IMR-90 (cell line): ENCODE measurements around the gene OR51F2.

Source experiments
- CEBPB ChIP-seq: IDR thresholded peaks from 2 replicates; pipeline ENCODE4 v1.6.1; 2012; ENCODE audit warnings: low read depth, low read length, improper control_type of control experiment
- CHD1 ChIP-seq: IDR thresholded peaks from 2 replicates; pipeline ENCODE4 v1.6.1; 2012; ENCODE audit warnings: low read depth, low read length, improper control_type of control experiment
- MAFK ChIP-seq: IDR thresholded peaks from 2 replicates; pipeline ENCODE4 v1.6.1; 2012; ENCODE audit warnings: low read depth, low read length, improper control_type of control experiment
- MXI1 ChIP-seq: IDR thresholded peaks from 2 replicates; pipeline ENCODE4 v1.6.1; 2012; ENCODE audit warnings: low read depth, mild to moderate bottlenecking, low read length, moderate library complexity, borderline replicate concordance
- POLR2A ChIP-seq: IDR thresholded peaks from 2 replicates; pipeline ENCODE4 v1.6.1; 2012; ENCODE audit warnings: mild to moderate bottlenecking, low read depth, low read length
- RAD21 ChIP-seq: IDR thresholded peaks from 2 replicates; pipeline ENCODE4 v1.6.1; 2012; ENCODE audit warnings: low read length, improper control_type of control experiment
- RCOR1 ChIP-seq: IDR thresholded peaks from 2 replicates; pipeline ENCODE4 v1.6.1; 2012; ENCODE audit warnings: mild to moderate bottlenecking, low read length, improper control_type of control experiment; ENCODE audit not compliant: insufficient replicate concordance
- SMC3 ChIP-seq: fragments of 150-350 bp; IDR thresholded peaks from 2 replicates; pipeline ENCODE4 v1.6.1; 2016; ENCODE audit warnings: low read depth, mild to moderate bottlenecking, antibody characterized with exemption, low read length, moderate library complexity
- TF ChIP-seq, protein P1 (sequence below): conservative IDR thresholded peaks from 2 replicates; pipeline ENCODE4 v1.5.1; 2012; ENCODE audit warnings: mild to moderate bottlenecking, low read depth, low read length, improper control_type of control experiment
- TF ChIP-seq, protein P2 (sequence below): fragments of 150-350 bp; IDR thresholded peaks from 2 replicates; pipeline ENCODE4 v1.6.1; 2017; ENCODE audit warnings: mild to moderate bottlenecking, antibody characterized with exemption, low read length, low read depth

DNA sequence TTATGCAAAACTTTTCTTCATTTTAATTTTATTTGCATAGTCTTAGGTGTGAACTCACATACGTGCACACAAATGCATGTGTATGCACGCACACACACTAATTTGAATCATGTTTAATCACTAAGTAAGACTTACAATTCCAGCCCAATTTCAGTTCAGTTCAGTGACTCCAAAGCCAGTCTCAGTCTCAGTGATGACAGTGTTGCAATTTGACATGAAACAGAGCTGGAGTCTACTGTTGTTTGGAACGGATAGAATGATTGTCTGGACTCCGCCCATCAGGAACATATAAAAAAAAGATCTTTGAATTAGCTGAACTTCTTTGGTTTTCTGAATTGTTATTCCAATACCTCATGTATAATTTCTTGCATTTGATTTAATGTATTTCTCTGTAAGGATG, 42.8 kb downstream of the OR51F2 start:
- TF ChIP-seq MXI1 = no peak
- TF ChIP-seq, protein P1, sequence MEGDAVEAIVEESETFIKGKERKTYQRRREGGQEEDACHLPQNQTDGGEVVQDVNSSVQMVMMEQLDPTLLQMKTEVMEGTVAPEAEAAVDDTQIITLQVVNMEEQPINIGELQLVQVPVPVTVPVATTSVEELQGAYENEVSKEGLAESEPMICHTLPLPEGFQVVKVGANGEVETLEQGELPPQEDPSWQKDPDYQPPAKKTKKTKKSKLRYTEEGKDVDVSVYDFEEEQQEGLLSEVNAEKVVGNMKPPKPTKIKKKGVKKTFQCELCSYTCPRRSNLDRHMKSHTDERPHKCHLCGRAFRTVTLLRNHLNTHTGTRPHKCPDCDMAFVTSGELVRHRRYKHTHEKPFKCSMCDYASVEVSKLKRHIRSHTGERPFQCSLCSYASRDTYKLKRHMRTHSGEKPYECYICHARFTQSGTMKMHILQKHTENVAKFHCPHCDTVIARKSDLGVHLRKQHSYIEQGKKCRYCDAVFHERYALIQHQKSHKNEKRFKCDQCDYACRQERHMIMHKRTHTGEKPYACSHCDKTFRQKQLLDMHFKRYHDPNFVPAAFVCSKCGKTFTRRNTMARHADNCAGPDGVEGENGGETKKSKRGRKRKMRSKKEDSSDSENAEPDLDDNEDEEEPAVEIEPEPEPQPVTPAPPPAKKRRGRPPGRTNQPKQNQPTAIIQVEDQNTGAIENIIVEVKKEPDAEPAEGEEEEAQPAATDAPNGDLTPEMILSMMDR = no peak
- no peak for TF ChIP-seq SMC3
- TF ChIP-seq RAD21 = no peak
- no peak for TF ChIP-seq POLR2A
- no peak for TF ChIP-seq MAFK
- TF ChIP-seq CHD1 = no peak
- TF ChIP-seq, protein P2, sequence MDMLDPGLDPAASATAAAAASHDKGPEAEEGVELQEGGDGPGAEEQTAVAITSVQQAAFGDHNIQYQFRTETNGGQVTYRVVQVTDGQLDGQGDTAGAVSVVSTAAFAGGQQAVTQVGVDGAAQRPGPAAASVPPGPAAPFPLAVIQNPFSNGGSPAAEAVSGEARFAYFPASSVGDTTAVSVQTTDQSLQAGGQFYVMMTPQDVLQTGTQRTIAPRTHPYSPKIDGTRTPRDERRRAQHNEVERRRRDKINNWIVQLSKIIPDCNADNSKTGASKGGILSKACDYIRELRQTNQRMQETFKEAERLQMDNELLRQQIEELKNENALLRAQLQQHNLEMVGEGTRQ = no peak
- no peak for TF ChIP-seq RCOR1
- no peak for TF ChIP-seq CEBPB
